Effector memory CD4-positive, alpha-beta T cell (primary cell): ENCODE results near the gene RDX.
A peak's percentile ranks its signal among the peaks of the same experiment; 100 is the strongest.

Experiments
- DNase-seq, 3 donors: peaks; one replicate each; pipeline ENCODE4 v3.0.0-alpha.2; 2020
- H3K27ac ChIP-seq: 2 replicates; pipeline ENCODE4 v1.7.0; 2013; ENCODE audit warnings: mild to moderate bottlenecking, low read length, moderate library complexity; ENCODE audit not compliant: insufficient read depth, poor library complexity, severe bottlenecking
- H3K27me3 ChIP-seq: replicated peaks from 2 replicates; pipeline ENCODE4 v1.7.0; 2013; ENCODE audit warnings: mild to moderate bottlenecking, low read length; ENCODE audit not compliant: insufficient read depth, control insufficient read depth, poor library complexity, severe bottlenecking
- H3K36me3 ChIP-seq: 2 replicates; pipeline ENCODE4 v1.7.0; 2013; ENCODE audit warnings: mild to moderate bottlenecking, low read length, moderate library complexity; ENCODE audit not compliant: control insufficient read depth, insufficient read depth
- H3K4me1 ChIP-seq: 2 replicates; pipeline ENCODE4 v1.7.0; 2013; ENCODE audit warnings: low read length, mild to moderate bottlenecking; ENCODE audit not compliant: control insufficient read depth, insufficient read depth, poor library complexity, severe bottlenecking
- H3K4me3 ChIP-seq: 2 replicates; pipeline ENCODE4 v1.7.0; 2013; ENCODE audit warnings: low read length, low read depth, mild to moderate bottlenecking; ENCODE audit not compliant: insufficient read depth, poor library complexity, severe bottlenecking
- H3K9me3 ChIP-seq: 2 replicates; pipeline ENCODE4 v1.7.0; 2013; ENCODE audit warnings: mild to moderate bottlenecking, low read length, moderate library complexity; ENCODE audit not compliant: control insufficient read depth

Gene RDX

DNA sequence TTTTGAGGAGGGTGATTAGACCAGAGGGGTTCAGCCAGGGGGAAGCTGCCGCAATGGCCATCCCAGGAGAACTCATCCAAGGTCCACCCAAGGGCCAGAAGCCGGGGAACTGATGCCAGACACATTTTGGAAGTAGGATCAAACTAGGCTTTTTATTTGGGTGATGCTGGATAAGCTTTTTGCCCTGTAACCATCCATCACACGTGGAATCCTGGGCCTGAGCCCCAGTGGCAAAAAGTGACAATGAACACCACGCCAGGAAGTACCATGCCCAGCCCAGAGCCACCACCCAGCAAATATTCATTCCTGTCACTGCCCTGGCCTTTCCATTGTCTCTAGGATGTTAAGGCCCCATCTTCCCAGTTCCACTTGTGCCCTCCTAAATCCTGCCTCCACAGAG is 117.3 kb downstream of the RDX start:
- Histone ChIP-seq H3K9me3 (no peaks in the 10 kb centered on the region), H3K27ac (no peak overlapping the region), H3K4me1 (peaks cover under 1% of the 10 kb centered on the region), H3K27me3 (no peaks in the 10 kb centered on the region), H3K36me3 (no peaks in the 10 kb centered on the region), H3K4me3 (no peak overlapping the region)
- DNase-seq: no peak

DNA sequence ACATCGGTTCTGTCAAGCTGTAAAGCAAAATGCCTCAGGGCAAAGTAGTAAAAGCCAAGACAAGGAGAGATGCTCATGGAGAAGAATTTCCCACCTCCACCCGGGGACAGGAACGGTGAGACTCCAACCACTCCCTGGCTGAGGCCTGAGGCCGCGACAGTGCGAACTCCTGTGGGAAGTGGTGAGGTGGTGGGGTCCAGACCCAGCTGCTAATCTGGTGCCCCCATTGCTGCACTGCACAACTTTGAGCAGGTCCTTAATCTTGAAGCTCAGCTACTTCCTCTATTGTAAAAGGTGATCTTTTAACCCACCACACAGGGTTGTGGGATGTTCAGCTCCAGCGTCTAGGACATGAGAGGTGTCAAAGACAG is 119.3 kb downstream of the RDX start:
- Histone ChIP-seq H3K4me1 (peaks cover 3% of the 10 kb centered on the region), H3K36me3 (no peaks in the 10 kb centered on the region), H3K4me3 (no peak overlapping the region), H3K27me3 (no peaks in the 10 kb centered on the region), H3K27ac (no peak overlapping the region), H3K9me3 (no peaks in the 10 kb centered on the region)
- no peak for DNase-seq

DNA sequence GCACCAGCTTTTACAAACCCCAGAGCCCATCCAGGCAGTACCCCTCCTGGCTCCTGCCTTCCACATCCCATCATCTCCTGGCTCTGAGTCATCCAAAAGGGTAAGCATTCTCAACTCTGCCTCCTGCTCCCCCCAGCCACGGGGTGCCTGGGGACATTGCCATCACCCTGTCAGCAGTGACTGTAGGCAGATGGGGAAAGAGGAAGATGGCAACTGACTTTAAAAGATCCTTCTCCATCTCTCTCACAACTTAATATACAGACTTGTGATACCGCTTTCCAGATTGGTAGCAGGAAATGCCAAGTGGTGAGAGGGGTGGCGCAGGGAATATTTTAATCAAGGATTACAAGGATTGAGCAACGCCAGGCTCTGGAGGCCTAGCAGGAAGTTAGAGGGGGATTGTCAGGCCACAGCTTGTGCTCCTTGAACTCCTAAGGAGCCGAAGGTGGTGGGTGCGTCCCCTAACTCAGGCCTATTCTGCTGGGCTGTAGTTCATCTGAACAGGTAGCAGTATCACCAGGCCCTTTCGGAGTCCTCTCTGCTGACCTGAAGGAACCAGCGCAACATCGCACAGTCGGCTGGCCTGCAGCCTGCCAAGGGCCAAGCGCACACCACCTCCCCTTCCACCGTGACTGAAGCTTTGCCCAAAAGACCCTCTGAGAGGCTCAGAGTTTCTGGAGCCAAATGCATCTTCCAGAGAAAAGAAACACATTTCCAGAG is 119.9 kb downstream of the RDX start:
- no peak for DNase-seq

DNA sequence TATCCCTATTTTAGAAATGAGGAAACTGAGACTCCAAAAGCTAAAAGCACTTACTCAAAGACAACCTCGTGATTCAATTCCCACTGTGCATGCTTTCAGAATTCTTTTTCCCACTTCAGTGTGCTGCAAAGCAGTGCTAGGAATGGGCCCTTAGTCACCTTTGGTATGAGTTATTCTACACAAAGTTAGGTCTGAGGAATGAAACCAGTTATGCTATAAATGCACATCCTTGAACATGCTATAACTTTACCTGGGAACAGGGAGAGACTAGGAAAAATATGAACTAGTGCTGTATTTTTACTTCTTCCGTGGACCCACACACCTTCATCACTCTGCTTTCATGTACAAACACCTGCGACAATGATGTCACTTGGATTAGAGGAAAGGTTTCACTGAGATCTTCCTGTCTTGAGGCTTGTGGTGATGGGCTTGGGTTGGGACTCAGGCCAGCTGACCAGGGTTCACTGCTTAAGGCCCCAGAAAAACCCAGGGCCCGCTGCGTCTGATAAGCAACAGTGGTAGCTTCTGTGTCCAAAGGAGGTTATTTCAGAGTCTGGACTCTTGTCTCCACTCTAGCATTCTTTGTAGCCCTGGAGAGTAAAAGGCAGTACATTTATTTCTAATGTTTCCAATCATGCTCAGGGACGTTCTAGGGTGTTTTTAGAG is 121.6 kb downstream of the RDX start:
- DNase-seq: no peak
- no peak overlapping the region for H3K4me3 ChIP-seq
- peaks cover 3% of the 10 kb centered on the region for H3K4me1 ChIP-seq
- H3K27me3 ChIP-seq: no peaks in the 10 kb centered on the region
- no peak overlapping the region for H3K27ac ChIP-seq
- H3K9me3 ChIP-seq: no peaks in the 10 kb centered on the region
- no peaks in the 10 kb centered on the region for H3K36me3 ChIP-seq

More for the DNA sequence above, 119.9 kb downstream of the RDX start:
- Histone ChIP-seq H3K27me3 (no peaks in the 10 kb centered on the region), H3K9me3 (no peaks in the 10 kb centered on the region), H3K36me3 (no peaks in the 10 kb centered on the region), H3K4me1 (peaks cover 3% of the 10 kb centered on the region), H3K4me3 (no peak overlapping the region), H3K27ac (no peak overlapping the region)

DNA sequence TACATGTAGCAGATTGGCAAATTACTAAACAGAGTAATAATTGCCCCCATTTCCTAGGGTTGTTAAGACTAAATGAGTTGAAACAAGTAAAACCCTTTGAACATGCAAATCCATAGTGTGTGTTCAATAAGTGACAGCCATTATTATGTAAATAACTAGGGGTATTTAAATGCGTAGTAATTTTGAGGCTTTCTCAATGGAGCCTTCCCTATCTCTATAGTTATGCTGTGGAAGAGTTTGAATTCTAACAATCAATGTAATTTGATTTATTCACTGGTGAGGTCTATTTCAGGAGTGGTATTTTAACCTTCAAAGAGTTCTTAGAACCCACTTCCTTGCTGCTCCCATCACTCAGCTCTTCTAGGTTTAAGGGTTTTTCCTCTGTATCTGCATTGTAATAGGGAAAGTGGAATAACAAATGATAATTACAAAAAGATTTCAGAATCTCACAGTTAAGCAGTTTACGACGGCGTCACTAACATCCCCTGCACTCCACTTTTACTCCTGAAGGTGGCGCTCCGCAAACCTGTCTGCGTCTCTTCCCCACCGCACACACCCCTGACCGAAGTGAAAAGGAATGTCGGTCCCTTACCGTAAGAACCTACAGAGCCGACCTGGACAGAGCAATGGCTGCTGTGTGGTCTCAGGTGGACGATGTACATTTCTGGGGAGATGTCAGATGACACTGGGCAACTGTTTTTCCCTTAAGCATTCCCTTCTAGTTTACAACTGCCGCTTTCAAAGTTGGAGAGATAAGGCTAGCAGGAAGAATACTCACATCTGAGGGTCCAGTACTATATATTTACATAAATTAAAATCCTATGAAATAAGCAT is 122.4 kb downstream of the RDX start:
- peaks cover 3% of the 10 kb centered on the region for H3K4me1 ChIP-seq
- H3K9me3 ChIP-seq: no peaks in the 10 kb centered on the region
- peak in 2 of 3 donors; percentile 6 to 35 for DNase-seq
- H3K27ac ChIP-seq: no peak overlapping the region
- no peaks in the 10 kb centered on the region for H3K36me3 ChIP-seq
- H3K4me3 ChIP-seq: no peak overlapping the region
- no peaks in the 10 kb centered on the region for H3K27me3 ChIP-seq

DNA sequence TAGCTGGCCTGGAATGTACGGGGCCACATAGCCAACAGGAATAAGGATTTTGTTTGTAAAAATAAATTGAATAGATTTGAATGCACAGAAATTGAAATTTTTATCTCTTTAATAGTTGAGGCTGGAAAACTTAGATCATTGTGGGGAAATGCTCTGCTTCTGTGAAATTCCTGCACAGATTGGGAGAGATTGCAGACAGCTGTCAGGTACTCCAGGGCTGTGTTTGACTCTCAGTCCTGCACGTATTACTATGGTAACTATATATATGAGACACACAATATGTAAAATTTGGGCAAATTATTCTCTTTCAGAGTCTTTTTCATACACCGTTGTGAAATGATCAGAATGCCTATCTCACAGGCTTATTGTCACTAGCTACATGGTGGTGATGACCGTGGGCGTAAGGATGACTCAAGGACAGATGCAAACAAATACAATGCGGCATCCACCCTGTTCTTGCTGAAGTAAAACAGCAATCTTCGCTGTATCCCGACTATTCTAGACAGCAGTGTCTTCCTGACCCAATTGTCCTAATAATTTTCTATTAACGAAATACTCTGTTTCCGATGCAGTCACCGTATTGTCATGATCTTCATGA is 123.8 kb downstream of the RDX start:
- DNase-seq: no peak
- no peaks in the 10 kb centered on the region for H3K9me3 ChIP-seq
- peaks cover 3% of the 10 kb centered on the region for H3K4me1 ChIP-seq
- H3K27ac ChIP-seq: no peak overlapping the region
- H3K27me3 ChIP-seq: no peaks in the 10 kb centered on the region
- no peak overlapping the region for H3K4me3 ChIP-seq
- no peaks in the 10 kb centered on the region for H3K36me3 ChIP-seq

DNA sequence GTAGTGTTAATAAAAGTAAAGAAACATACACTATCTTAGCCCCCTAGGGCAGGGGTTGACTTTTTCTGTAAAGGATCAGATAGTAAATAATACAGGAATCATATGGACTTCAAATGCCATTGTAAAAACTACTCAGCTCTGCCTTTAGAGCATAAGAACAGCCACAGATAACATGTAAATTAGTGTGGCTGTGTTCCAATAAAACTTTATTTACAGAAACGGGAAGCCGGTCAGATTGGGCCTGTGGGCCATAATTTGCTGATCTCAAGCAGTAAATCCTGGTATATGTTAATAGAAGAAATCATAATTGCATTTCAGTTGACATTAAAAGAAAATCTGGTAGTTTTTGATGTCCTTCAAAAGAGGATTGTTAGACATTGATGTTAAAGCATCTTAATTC is 126.7 kb downstream of the RDX start:
- Histone ChIP-seq H3K36me3 (no peaks in the 10 kb centered on the region), H3K4me1 (peaks cover 3% of the 10 kb centered on the region), H3K27ac (no peak overlapping the region), H3K9me3 (no peaks in the 10 kb centered on the region), H3K4me3 (no peak overlapping the region), H3K27me3 (no peaks in the 10 kb centered on the region)
- DNase-seq: no peak

DNA sequence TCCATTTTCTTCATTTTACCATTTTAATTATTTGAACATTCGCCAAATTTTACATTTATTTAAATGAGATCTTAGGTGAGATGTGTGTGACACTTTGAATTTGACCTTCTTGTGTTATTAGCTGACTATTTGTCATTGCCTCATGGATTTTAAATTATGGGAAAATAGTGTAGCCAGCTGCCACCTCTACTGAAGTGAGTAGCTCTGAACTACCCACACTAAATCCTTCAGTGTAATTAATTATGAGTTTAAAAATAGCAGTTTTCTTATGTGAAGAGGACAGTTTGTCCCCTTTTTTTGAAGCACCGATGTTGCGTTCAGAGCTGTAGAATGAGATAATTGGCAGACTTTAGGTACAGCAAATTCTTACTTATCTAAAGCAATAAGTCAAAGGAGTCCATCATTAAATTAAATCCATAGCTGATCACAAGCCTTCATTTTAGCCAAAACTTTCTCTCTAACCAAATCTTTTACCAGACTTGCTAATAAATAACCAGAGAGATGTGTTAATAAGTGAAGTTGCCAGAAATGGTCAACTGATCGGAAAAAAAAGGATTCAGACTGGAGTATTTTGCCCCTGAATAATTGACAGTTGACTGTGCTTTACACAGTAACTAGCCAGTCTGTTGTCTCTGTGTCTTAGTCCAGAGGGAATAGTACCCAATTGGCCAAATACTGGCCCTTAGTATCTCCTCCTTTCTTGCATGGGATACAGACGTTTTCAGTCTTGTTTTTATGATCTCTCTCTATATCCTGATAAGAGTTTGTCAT is 128.2 kb downstream of the RDX start:
- Histone ChIP-seq H3K36me3 (no peaks in the 10 kb centered on the region), H3K4me1 (no peaks in the 10 kb centered on the region), H3K4me3 (no peak overlapping the region), H3K27ac (no peak overlapping the region), H3K9me3 (no peaks in the 10 kb centered on the region), H3K27me3 (no peaks in the 10 kb centered on the region)
- no peak for DNase-seq

DNA sequence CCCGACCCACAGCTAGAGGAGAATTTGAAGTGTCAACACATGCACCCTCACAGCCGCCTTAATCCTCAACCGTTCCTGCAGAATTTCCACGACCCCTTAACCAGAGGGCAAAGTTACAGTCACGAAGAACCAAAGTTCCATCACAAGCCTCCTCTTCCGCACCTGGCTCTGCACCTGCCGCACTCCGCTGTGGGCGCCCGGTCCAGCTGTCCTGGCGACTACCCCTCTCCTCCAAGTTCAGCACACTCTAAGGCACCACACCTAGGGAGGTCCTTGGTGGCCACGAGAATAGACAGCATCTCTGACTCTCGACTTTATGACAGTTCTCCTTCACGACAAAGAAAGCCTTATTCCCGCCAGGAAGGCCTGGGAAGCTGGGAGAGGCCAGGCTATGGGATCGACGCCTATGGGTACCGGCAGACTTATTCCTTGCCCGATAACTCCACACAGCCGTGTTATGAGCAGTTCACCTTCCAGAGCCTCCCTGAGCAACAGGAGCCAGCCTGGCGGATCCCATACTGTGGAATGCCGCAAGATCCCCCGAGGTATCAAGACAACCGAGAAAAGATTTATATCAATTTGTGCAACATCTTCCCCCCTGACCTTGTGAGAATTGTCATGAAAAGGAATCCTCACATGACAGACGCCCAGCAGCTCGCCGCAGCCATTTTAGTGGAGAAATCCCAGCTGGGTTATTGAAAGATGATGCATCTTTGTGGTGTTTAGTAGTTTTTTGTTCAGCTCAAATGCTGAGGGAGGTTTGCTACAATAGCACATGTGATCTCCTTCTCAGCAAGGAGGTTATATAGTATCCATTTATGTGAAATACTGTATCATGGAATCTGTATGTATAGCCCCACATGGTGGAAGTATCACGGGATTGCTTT is 131.1 kb downstream of the RDX start:
- no peak for DNase-seq
- Histone ChIP-seq H3K36me3 (no peaks in the 10 kb centered on the region), H3K4me3 (no peak overlapping the region), H3K27me3 (no peaks in the 10 kb centered on the region), H3K4me1 (no peaks in the 10 kb centered on the region), H3K9me3 (no peaks in the 10 kb centered on the region), H3K27ac (no peak overlapping the region)
